Endothelial cell of umbilical vein (primary cell): ENCODE data around the gene DPH1. TPM values are rescaled to one million over a fixed set of nuclear protein-coding genes. Genes with fewer than 3 reads are reported as not detected.

Source experiments
- BruUV-seq: library from RNA; stranded (reverse); fragments of 400-500 nt; replicated peaks from 2 replicates; lab custom pipeline; 2021; lab: Mats Ljungman, UMichigan
- CTCF ChIA-PET: fragments of 300-600, 350-600 bp; sonication (Branson Sonifier 250); formaldehyde crosslinking; loops from one replicate; lab custom pipeline; 2021; ENCODE audit warnings: antibody characterized with exemption, inconsistent platforms; lab: Charles Lee
- POLR2A ChIA-PET: fragments of 300-600, 350-600 bp; sonication (Branson Sonifier 250); formaldehyde crosslinking; loops from one replicate; lab custom pipeline; 2021; ENCODE audit warnings: antibody characterized with exemption, inconsistent platforms; lab: Charles Lee
- DNase-seq: peaks from one replicate; pipeline ENCODE4 v3.0.0-alpha.2; 2011; ENCODE audit warnings: low read depth, low spot score
- FAIRE-seq: peaks from 2 replicates; lab custom pipeline; 2011; peaks lifted over from hg19 to GRCh38; lab: Jason Lieb, UNC
- H2AFZ ChIP-seq: 2 replicates; pipeline ENCODE4 v1.6.0; 2012; ENCODE audit warnings: low read depth, low read length, control low read depth, inconsistent platforms
- H3K27ac ChIP-seq: 2 replicates; pipeline ENCODE4 v1.5.1; 2011; ENCODE audit warnings: low read depth, mild to moderate bottlenecking, control low read depth, low read length, moderate library complexity; ENCODE audit not compliant: insufficient read depth
- H3K27me3 ChIP-seq, 2 experiments: 2 replicates each; pipeline versions ENCODE4 v1.6.0 to v1.6.1; 2011; ENCODE audit warnings: low read length in 2 of 2, mixed read lengths in 1 of 2; ENCODE audit not compliant: control insufficient read depth in 2 of 2, insufficient read depth in 2 of 2
- H3K36me3 ChIP-seq, 2 experiments: 2 replicates in 1 of 2; 3 replicates in 1 of 2; pipeline ENCODE4 v1.5.1; 2011; ENCODE audit warnings: low read length in 2 of 2, mild to moderate bottlenecking in 1 of 2, moderate library complexity in 1 of 2; ENCODE audit not compliant: control insufficient read depth in 2 of 2, insufficient read depth in 2 of 2; ENCODE audit errors: extremely low read depth in 1 of 2
- H3K4me1 ChIP-seq: 3 replicates; pipeline ENCODE4 v1.5.1; 2011; ENCODE audit warnings: mild to moderate bottlenecking, low read length; ENCODE audit not compliant: control insufficient read depth, insufficient read depth; ENCODE audit errors: extremely low read depth
- H3K4me2 ChIP-seq: 2 replicates; pipeline ENCODE4 v1.6.1; 2011; ENCODE audit warnings: low read length, control low read depth, mixed read lengths; ENCODE audit not compliant: insufficient read depth
- H3K4me3 ChIP-seq, 3 experiments: fragments of 200-600 bp in 1 of 3; sonication (generic), shearing (Covaris generic) in 1 of 3; replicated peaks in 1 of 3; 2 replicates each; pipeline ENCODE4 v1.5.1; 2011 to 2016; ENCODE audit warnings: control low read depth in 3 of 3, low read length in 3 of 3, mild to moderate bottlenecking in 2 of 3, inconsistent platforms in 1 of 3, low read depth in 1 of 3, moderate library complexity in 1 of 3; ENCODE audit not compliant: insufficient read depth in 1 of 3
- H3K79me2 ChIP-seq: 2 replicates; pipeline ENCODE4 v1.6.0; 2012; ENCODE audit warnings: low read length, inconsistent platforms; ENCODE audit not compliant: control insufficient read depth, insufficient read depth
- H3K9ac ChIP-seq: replicated peaks from 2 replicates; pipeline ENCODE3; 2011; ENCODE audit warnings: low read length, control low read depth; ENCODE audit not compliant: insufficient read depth; ENCODE audit errors: extremely low read depth
- H3K9me1 ChIP-seq: replicated peaks from 3 replicates; pipeline ENCODE4 v1.6.0; 2011; ENCODE audit warnings: mild to moderate bottlenecking, low read length; ENCODE audit not compliant: control insufficient read depth, insufficient read depth; ENCODE audit errors: extremely low read depth
- H3K9me3 ChIP-seq: replicated peaks from 2 replicates; pipeline ENCODE4 v1.5.1; 2012; ENCODE audit warnings: low read length, inconsistent platforms; ENCODE audit not compliant: control insufficient read depth, insufficient read depth
- H4K20me1 ChIP-seq: replicated peaks from 2 replicates; pipeline ENCODE3; 2011; ENCODE audit warnings: mild to moderate bottlenecking, low read length; ENCODE audit not compliant: control insufficient read depth, insufficient read depth; ENCODE audit errors: extremely low read depth
- GATA2 ChIP-seq: IDR thresholded peaks from 2 replicates; pipeline ENCODE4 v1.7.0; 2011; ENCODE audit warnings: low read depth, mild to moderate bottlenecking, moderate library complexity, mixed read lengths, low read length; ENCODE audit not compliant: insufficient read length, insufficient read depth
- MYC ChIP-seq: IDR thresholded peaks from one replicate; pipeline ENCODE4 v1.6.1; 2011; ENCODE audit warnings: mild to moderate bottlenecking, low read depth, low read length
- POLR2A ChIP-seq: IDR thresholded peaks from 2 replicates; pipeline ENCODE4 v1.6.1; 2012; ENCODE audit warnings: low read depth, mild to moderate bottlenecking, control low read depth, low read length
- POLR2AphosphoS5 ChIP-seq: IDR thresholded peaks from 2 replicates; pipeline ENCODE4 v1.6.1; 2012; ENCODE audit warnings: low read depth, mild to moderate bottlenecking, control low read depth, low read length, moderate library complexity; ENCODE audit not compliant: insufficient read depth
- dilution Hi-C: fragments of 300-500 bp; cut with MboI; formaldehyde crosslinking; loops from one replicate; pipeline ENCODE4 v1.15.0; 2019; ENCODE audit warnings: low sequenced_read_pairs; ENCODE audit not compliant: extremely low pct_ligation_motif_present
- intact Hi-C: fragments of 100-400 bp; cut with micrococcal nuclease; formaldehyde crosslinking; loops from one replicate; pipeline ENCODE4 v1.10.0; 2022
- polyA plus RNA-seq, 4 experiments: library from polyadenylated mRNA; depleted of rRNA in 3 of 4; stranded (reverse) in 3 of 4; unstranded in 1 of 4; fragments of >200 nt; gene quantifications; 2 replicates each; pipeline versions ENCODE4 v1.2.1 to v1.2.3, GENCODE V29; 2011 to 2012; ENCODE audit warnings: missing spikeins in 1 of 4
- total RNA-seq: library from RNA; stranded (reverse); gene quantifications from 2 replicates; pipeline ENCODE4 v1.2.3, GENCODE V29; 2021
- TF ChIP-seq, protein P1 (sequence below): IDR thresholded peaks from 2 replicates; pipeline ENCODE4 v1.6.1; 2011; ENCODE audit not compliant: insufficient read depth, insufficient read length
- TF ChIP-seq, protein P2 (sequence below), 2 donors: IDR thresholded peaks; 1 replicate in 1 of 2; 2 replicates in 1 of 2; pipeline ENCODE4 v1.5.1; 2011; ENCODE audit warnings: low read length in 2 of 2, mild to moderate bottlenecking in 2 of 2, moderate library complexity in 2 of 2, control low read depth in 1 of 2, inconsistent platforms in 1 of 2, low read depth in 1 of 2; ENCODE audit not compliant: insufficient read depth in 1 of 2; ENCODE audit errors: extremely low read depth in 1 of 2

The DPH1 gene
- total and polyA plus RNA-seq, 2 donors (not counting 3 experiments of a cell fraction or from before 2014, with no cell fraction given) = 37.8 to 45.6 TPM

GRCh38 chr17:2018716-2019510, 11.0 kb upstream of the DPH1 start:
- peaks cover 8 to 20% of the 10 kb centered on the region in 2 experiments for H3K27me3 ChIP-seq
- TF ChIP-seq POLR2AphosphoS5 = no peak
- TF ChIP-seq, protein P1, sequence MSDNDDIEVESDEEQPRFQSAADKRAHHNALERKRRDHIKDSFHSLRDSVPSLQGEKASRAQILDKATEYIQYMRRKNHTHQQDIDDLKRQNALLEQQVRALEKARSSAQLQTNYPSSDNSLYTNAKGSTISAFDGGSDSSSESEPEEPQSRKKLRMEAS = no peak
- TF ChIP-seq GATA2 = no peak
- TF ChIP-seq POLR2A = no peak
- no peak for TF ChIP-seq MYC
- TF ChIP-seq, protein P2, sequence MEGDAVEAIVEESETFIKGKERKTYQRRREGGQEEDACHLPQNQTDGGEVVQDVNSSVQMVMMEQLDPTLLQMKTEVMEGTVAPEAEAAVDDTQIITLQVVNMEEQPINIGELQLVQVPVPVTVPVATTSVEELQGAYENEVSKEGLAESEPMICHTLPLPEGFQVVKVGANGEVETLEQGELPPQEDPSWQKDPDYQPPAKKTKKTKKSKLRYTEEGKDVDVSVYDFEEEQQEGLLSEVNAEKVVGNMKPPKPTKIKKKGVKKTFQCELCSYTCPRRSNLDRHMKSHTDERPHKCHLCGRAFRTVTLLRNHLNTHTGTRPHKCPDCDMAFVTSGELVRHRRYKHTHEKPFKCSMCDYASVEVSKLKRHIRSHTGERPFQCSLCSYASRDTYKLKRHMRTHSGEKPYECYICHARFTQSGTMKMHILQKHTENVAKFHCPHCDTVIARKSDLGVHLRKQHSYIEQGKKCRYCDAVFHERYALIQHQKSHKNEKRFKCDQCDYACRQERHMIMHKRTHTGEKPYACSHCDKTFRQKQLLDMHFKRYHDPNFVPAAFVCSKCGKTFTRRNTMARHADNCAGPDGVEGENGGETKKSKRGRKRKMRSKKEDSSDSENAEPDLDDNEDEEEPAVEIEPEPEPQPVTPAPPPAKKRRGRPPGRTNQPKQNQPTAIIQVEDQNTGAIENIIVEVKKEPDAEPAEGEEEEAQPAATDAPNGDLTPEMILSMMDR (IDR thresholded peaks at IDR 0.05; ENCODE audit: extremely low read depth in 1 of 2, insufficient read depth in 1 of 2, low read depth in 1 of 2, low read length in 2 of 2) = no peak
- H3K4me2 ChIP-seq = no peak overlapping the region

More at GRCh38 chr17:2018716-2019510, 11.0 kb upstream of the DPH1 start:
- Histone ChIP-seq H2AFZ (no peak overlapping the region), H3K36me3 (no peaks in the 10 kb centered on the region), H3K9me1 (no peaks in the 10 kb centered on the region), H4K20me1 (no peaks in the 10 kb centered on the region), H3K9me3 (no peaks in the 10 kb centered on the region), H3K4me1 (peaks cover 10% of the 10 kb centered on the region), H3K27ac (no peak overlapping the region), H3K79me2 (no peaks in the 10 kb centered on the region), H3K4me3 (no peak overlapping the region), H3K9ac (no peak overlapping the region)
- intact Hi-C loops (no loop called here), dilution Hi-C loops (no loop called here)
- no TSS peak for BruUV-seq
- no peak for FAIRE-seq
- ChIA-PET CTCF (interaction anchor here (1.5 to 2.8 kb wide), 3 partner anchors 104 to 126 kb away, joined by 4 to 23 read pairs (median 8); no protein-coding TSS in a partner anchor), POLR2A (no interaction called here)
- no peak for DNase-seq
